HG03196 (cell line): ENCODE measurements around the gene PDZD4.
A peak's percentile ranks its signal among the peaks of the same experiment; 100 is the strongest.

ENCODE experiments used
- ATAC-seq: cut with Tn5 transposase; IDR thresholded peaks from one replicate; pipeline ENCODE4 v1.9.1; 2021; ENCODE audit not compliant: unreplicated experiment

The PDZD4 gene

GRCh38 chrX:153814591-153815315 lies 15.6 kb downstream of the PDZD4 start:
- no peak for ATAC-seq

DNA sequence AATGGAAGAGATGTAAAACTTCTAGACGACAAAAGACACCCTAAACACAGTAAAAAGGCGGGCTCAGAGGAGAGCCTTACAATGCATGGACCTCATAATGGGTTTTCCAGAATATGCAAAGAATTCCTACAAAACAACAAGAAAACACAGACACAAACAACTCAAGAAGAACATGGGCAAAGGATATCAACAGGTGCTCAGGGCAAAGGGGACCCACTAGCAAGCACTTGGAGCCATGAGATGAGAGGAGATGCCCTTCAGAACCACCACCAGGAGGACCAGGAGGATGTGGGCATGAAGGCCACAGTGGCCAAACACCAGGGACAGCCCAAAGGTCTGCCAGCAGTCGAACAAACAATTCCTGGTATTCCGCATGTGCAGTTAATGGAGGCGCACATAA lies 17.2 kb downstream of the PDZD4 start:
- no peak for ATAC-seq

- no peak for ATAC-seq
Measured at GRCh38 chrX:153812220-153812619, 18.1 kb downstream of the PDZD4 start.

DNA sequence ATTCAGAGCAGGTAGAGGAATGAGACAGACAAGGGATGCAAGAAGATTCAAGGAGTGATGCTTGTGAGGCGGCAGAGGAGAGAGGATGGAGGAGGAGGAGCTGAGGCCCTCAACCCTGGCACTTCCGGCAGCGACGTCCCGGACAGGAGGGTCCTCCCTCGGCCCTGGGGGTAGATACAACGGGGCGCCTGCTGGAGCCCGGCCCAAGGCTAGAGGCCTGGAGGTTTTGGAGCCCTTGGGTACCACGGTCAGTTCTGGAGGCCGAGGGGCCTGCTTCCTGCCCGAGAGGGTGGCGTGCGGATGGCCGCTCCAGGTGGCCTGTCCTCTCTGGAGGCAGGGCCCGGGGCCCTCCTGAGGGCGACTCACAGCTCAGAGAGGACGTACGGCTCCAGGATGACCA lies 22.4 kb downstream of the PDZD4 start:
- no peak for ATAC-seq

GRCh38 chrX:153806999-153807575 lies 23.3 kb downstream of the PDZD4 start:
- no peak for ATAC-seq

GRCh38 chrX:153805436-153805835 lies 24.9 kb downstream of the PDZD4 start:
- ATAC-seq, result no peak

GRCh38 chrX:153804621-153805020 lies 25.7 kb downstream of the PDZD4 start:
- ATAC-seq, result no peak

- ATAC-seq, result no peak
Measured at GRCh38 chrX:153804100-153804595, 26.2 kb downstream of the PDZD4 start.

- ATAC-seq, result no peak
Measured at GRCh38 chrX:153803211-153804099, 26.9 kb downstream of the PDZD4 start.

- ATAC-seq, result no peak
Measured at GRCh38 chrX:153802513-153803045, 27.8 kb downstream of the PDZD4 start.

DNA sequence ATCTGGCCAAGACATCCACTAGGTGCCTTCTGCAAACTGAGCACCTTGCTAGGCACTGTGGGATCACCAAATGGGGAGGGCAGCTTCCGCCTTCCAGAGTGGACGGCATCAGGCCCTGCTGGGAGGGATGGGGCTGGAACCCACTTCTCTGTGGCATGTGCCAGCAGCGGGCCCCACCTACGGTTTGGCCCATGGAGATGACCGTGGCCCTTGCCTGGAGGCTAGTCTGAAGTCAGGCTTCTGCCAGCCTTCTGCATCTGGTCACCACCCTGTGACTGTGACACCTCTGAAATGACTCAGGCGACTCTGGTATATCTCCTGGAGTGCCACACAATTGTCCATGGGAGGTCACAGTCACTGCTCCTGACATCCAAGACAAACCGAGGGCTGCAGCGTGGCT lies 28.7 kb downstream of the PDZD4 start:
- ATAC-seq, result no peak

GRCh38 chrX:153800746-153801145 lies 29.6 kb downstream of the PDZD4 start:
- ATAC-seq, result no peak

- ATAC-seq, result no peak
Measured at GRCh38 chrX:153800177-153800722, 30.1 kb downstream of the PDZD4 start.

- no peak for ATAC-seq
Measured at GRCh38 chrX:153799326-153799725, 31.0 kb downstream of the PDZD4 start.

- no peak for ATAC-seq
Measured at GRCh38 chrX:153797415-153798015, 32.8 kb downstream of the PDZD4 start.

DNA sequence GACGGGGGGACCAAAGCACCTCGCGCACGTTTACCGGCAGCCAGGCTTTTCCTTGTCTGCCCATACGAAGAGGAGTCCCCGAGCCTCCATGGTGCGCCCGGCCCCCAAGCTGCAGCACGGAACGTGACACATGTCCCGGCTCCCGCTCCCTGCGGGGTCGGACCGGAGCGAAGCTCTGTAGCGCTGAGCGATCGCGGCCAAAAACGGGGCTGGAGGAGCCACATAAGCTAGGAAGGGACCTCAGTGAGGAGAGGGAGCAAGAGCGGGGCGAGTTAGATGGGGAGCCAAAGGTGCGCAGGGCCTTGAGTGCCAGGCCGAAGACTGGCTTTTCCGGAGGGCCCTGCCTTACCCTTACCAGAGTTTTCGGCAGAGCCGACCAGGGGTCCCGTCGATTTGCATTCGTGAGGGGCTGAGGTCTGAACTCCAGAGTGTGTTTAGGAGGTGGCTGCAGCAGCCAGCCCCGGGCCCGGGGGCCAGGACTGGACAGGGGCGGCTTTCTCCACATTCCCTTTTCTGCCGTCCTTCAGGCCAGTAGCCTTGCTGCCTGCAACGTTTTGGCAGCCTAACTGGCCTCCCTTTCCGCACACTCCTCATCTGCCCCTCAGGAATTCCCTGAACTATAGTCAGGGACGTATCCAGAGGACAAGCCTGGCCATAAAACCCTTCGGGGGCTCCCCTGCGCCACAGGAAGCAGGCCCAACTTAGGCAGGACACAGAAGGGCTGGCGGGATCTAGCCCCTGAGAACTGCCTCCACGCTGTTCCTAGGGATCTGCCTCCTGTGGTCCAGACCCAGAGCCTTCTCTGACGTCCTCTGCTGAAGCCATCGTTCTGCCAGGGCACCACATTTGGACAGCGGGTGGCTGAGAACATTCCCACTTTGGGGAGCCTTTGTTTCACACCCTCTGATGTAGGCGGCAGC lies 35.2 kb downstream of the PDZD4 start:
- ATAC-seq, result no peak

- ATAC-seq, result peak; percentile 91
Measured at GRCh38 chrX:153794018-153794896, 36.1 kb downstream of the PDZD4 start, which contains the start of the genes IDH3G and SSR4. TSS of gene IDH3G (minus strand) at chrX:153794375. CDS start at chrX:153794326, 49 bp downstream. TSS of gene SSR4 (plus strand) at chrX:153794668. CDS start at chrX:153794688, 20 bp downstream.

DNA sequence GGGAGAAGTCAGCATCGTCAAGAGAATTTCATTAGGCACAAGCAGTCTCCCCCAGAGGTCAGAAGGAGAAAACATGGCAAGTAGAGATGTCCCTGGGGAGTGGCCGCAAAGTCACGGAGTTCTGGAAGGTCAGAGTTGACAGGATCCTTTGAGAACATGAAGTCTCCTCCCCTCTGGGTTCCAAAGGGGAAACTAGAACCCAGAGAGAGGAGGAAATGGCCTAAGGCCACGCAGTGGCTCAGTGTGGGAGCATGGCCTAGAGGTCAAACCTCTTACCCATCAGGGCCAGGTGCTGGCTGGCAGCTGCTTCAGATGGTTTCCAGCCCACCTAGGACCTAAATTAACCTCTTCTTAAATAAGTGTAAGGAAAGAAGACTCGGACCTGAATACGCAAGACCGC lies 37.1 kb downstream of the PDZD4 start:
- ATAC-seq, result no peak
